Measurements from ENCODE around the gene SAMD13. TPM values are rescaled to one million over a fixed set of nuclear protein-coding genes. Genes with fewer than 3 reads are reported as not detected.

The SAMD13 gene, protein sequence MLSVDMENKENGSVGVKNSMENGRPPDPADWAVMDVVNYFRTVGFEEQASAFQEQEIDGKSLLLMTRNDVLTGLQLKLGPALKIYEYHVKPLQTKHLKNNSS
- total RNA-seq (3.9 and 4.8 TPM in 2 replicates), polyA plus RNA-seq (0.65 and 1.2 TPM in 2 replicates), polyA minus RNA-seq (0.75 and 1.5 TPM in 2 replicates), Bru-seq, nascent RNA (percentile 50 among the genes with signal in this experiment), BruChase-seq, experiment 1, labeled RNA remaining after a 6-hour chase (percentile 36 among the genes with signal in this experiment), BruChase-seq, experiment 2, labeled RNA remaining after a 2-hour chase (percentile 36 among the genes with signal in this experiment)
- polyA plus RNA-seq (2011; cell fraction: cytosol; rRNA removed) = 1.3 TPM in 2 replicates
- 0.74 TPM in 2 replicates for polyA plus RNA-seq (2011; cell fraction: nucleus; rRNA removed)
- 2.1 and 2.4 TPM in 2 replicates for polyA plus RNA-seq (2012)
- not detected for polyA minus RNA-seq (2011; cell fraction: cytosol; rRNA and poly(A)+ RNA removed)
- 1.2 and 2.1 TPM in 2 replicates for polyA minus RNA-seq (2011; cell fraction: nucleus; rRNA and poly(A)+ RNA removed)
- long read RNA-seq, partial matches to known transcripts = 2 of 6 reads
- long read RNA-seq, other reads (novel, unspliced or antisense) = 2 of 6 reads

DNA sequence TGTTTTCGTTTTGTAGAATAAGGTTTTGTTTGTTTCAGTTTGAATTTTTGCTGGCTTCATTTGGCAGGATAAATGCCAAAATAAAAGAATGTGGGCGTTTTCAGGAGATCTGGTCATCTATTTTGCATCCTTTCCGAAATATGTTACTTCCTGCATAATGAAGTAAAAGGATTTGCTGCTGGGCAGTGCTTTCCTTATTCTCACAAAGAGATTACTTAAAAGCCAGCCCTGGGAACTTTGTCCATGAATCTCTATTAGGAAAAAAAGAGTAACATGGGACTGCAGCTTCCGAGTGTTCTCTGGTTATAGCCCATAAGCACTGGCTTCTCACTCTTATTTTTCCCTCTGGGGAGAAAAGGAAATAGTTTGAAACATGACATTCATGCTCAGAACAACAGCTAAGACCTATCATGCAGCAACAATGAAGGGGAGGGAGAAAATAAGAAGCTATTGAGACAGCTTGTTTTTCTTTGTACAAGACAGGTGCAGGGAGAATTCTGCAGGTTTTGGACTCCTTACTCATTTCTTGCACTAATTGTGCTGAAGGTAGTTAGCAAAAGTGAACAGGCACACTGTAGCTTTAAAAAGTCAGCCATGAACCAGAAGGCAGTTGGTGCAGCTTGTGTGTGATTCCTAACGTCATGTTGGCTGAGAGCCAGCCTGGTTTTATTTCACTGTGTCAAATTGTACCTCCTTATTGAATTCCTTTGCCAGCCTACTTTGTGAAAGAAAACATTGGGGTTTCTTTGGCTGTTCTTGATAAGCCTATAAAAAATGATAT, at the start of gene SAMD13:
Gene SAMD13, plus strand, starts transcription at position 705 of the 781 bp plus-strand sequence. CDS start 1,527 bp downstream, outside the sequence.
- Histone ChIP-seq H2AFZ (ENCODE audit: low read depth, low read length) (peak within 1 kb of the TSS; percentile 83), H3K36me3 (ENCODE audit: control insufficient read depth in 2 of 2, extremely low read depth in 1 of 2, insufficient read depth in 2 of 2, low read length in 2 of 2) (no peaks in the 10 kb centered on the region), H3K27me3 (ENCODE audit: control insufficient read depth in 2 of 2, insufficient read depth in 2 of 2, low read length in 2 of 2) (no peaks in the 10 kb centered on the region), H3K4me1 (ENCODE audit: control insufficient read depth, extremely low read depth, insufficient read depth, low read length) (peaks cover 52% of the 10 kb centered on the region), H3K27ac (ENCODE audit: insufficient read depth, low read depth, low read length) (peak within 1 kb of the TSS; percentile 91), H3K4me3 (replicated peaks in 1 of 3; ENCODE audit: insufficient read depth in 1 of 3, low read depth in 1 of 3, low read length in 3 of 3) (peak within 1 kb of the TSS; percentile 39 to 71 (median 70)), H3K9me1 (replicated peaks; ENCODE audit: control insufficient read depth, extremely low read depth, insufficient read depth, low read length) (no peaks in the 10 kb centered on the region), H3K79me2 (ENCODE audit: control insufficient read depth, insufficient read depth, low read length) (no peaks in the 10 kb centered on the region), H3K4me2 (ENCODE audit: insufficient read depth, low read length) (peak within 1 kb of the TSS; percentile 98), H4K20me1 (replicated peaks; ENCODE audit: control insufficient read depth, extremely low read depth, insufficient read depth, low read length) (no peaks in the 10 kb centered on the region), H3K9ac (replicated peaks; ENCODE audit: extremely low read depth, insufficient read depth, low read length) (peak within 1 kb of the TSS; percentile 78), H3K9me3 (replicated peaks; ENCODE audit: control insufficient read depth, insufficient read depth, low read length) (no peaks in the 10 kb centered on the region)
- peak; percentile 44 for FAIRE-seq
- dilution Hi-C loops (cut with MboI; ENCODE audit: extremely low pct_ligation_motif_present, low sequenced_read_pairs) = no loop called here
- TF ChIP-seq POLR2AphosphoS5 (IDR thresholded peaks at IDR 0.05; ENCODE audit: insufficient read depth, low read depth, low read length) (peak; percentile 29), FOS (IDR thresholded peaks at IDR 0.05; ENCODE audit: borderline replicate concordance, insufficient read depth, low read length) (no peak)
- intact Hi-C loops (cut with micrococcal nuclease) = loop anchor here (1.0 to 5.0 kb wide), 3 partner anchors 64 to 390 kb away; partner anchors contain the start of gene SSX2IP
- DNase-seq (ENCODE audit: low read depth, low spot score) = peak; percentile 91
- CTCF ChIA-PET = interaction anchor here (0.8 to 3.3 kb wide), 8 partner anchors 11 to 160 kb away, joined by 3 to 20 read pairs (median 5); partner anchors contain the start of gene PRKACB
- BruUV-seq (replicated peaks) = no TSS peak
- POLR2A ChIA-PET = no interaction called here

DNA sequence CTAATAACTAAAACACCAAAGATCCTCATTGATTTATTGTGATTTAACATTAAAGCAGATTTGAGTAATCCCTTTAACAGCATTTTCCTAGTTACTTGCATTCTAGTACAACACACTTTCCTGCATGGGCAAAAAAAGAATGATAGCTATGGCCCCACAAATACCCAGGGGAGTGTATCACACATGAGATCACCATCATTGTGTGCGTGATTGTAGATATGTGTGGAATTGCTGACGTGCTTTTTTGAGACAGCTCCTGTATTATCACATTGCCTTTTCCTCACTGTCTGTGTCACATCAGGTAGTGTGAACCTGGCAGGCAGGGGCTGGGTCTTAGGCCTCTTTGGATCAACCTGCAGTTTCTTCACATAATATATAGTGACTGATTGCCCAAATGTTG, 48.5 kb upstream of the SAMD13 start:
- peaks cover 14% of the 10 kb centered on the region for H3K4me1 ChIP-seq (ENCODE audit: control insufficient read depth, extremely low read depth, insufficient read depth, low read length)
- H4K20me1 ChIP-seq (replicated peaks; ENCODE audit: control insufficient read depth, extremely low read depth, insufficient read depth, low read length) = no peaks in the 10 kb centered on the region
- no peaks in the 10 kb centered on the region for H3K36me3 ChIP-seq (ENCODE audit: control insufficient read depth in 2 of 2, extremely low read depth in 1 of 2, insufficient read depth in 2 of 2, low read length in 2 of 2)
- no peak overlapping the region for H3K4me3 ChIP-seq (replicated peaks in 1 of 3; ENCODE audit: insufficient read depth in 1 of 3, low read depth in 1 of 3, low read length in 3 of 3)
- DNase-seq (ENCODE audit: low read depth, low spot score) (no peak), FAIRE-seq (no peak)
- no TSS peak for BruUV-seq (replicated peaks)
- no peaks in the 10 kb centered on the region for H3K9me3 ChIP-seq (replicated peaks; ENCODE audit: control insufficient read depth, insufficient read depth, low read length)
- POLR2A ChIA-PET = no interaction called here
- no peak overlapping the region for H3K9ac ChIP-seq (replicated peaks; ENCODE audit: extremely low read depth, insufficient read depth, low read length)
- dilution Hi-C loops (cut with MboI; ENCODE audit: extremely low pct_ligation_motif_present, low sequenced_read_pairs) (no loop called here), intact Hi-C loops (cut with micrococcal nuclease) (no loop called here)
- H3K4me2 ChIP-seq (ENCODE audit: insufficient read depth, low read length) = no peak overlapping the region
- no peak overlapping the region for H3K27ac ChIP-seq (ENCODE audit: insufficient read depth, low read depth, low read length)
- H3K9me1 ChIP-seq (replicated peaks; ENCODE audit: control insufficient read depth, extremely low read depth, insufficient read depth, low read length) = no peaks in the 10 kb centered on the region
- no peaks in the 10 kb centered on the region for H3K79me2 ChIP-seq (ENCODE audit: control insufficient read depth, insufficient read depth, low read length)
- H2AFZ ChIP-seq (ENCODE audit: low read depth, low read length) = no peak overlapping the region
- no peaks in the 10 kb centered on the region for H3K27me3 ChIP-seq (ENCODE audit: control insufficient read depth in 2 of 2, insufficient read depth in 2 of 2, low read length in 2 of 2)
- CTCF ChIA-PET = interaction anchor here (0.9 to 1.3 kb wide), 4 partner anchors 14 to 112 kb away, joined by 3 to 4 read pairs (median 3); no protein-coding TSS in a partner anchor
- TF ChIP-seq POLR2AphosphoS5 (IDR thresholded peaks at IDR 0.05; ENCODE audit: insufficient read depth, low read depth, low read length) (no peak), FOS (IDR thresholded peaks at IDR 0.05; ENCODE audit: borderline replicate concordance, insufficient read depth, low read length) (no peak), EZH2 (IDR thresholded peaks at IDR 0.05; ENCODE audit: borderline replicate concordance, low read depth, low read length, severe bottlenecking) (no peak), GATA2 (IDR thresholded peaks at IDR 0.05; ENCODE audit: insufficient read depth, insufficient read length, low read depth, low read length) (no peak), POLR2A (IDR thresholded peaks at IDR 0.05; ENCODE audit: low read depth, low read length) (no peak), MYC (IDR thresholded peaks at IDR 0.05; ENCODE audit: low read depth, low read length) (no peak), JUN (IDR thresholded peaks at IDR 0.05; ENCODE audit: borderline replicate concordance, insufficient read depth, insufficient read length, low read depth) (no peak)
- TF ChIP-seq, protein P1, sequence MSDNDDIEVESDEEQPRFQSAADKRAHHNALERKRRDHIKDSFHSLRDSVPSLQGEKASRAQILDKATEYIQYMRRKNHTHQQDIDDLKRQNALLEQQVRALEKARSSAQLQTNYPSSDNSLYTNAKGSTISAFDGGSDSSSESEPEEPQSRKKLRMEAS (IDR thresholded peaks at IDR 0.05; ENCODE audit: insufficient read depth, insufficient read length) = no peak
- TF ChIP-seq, protein P2, sequence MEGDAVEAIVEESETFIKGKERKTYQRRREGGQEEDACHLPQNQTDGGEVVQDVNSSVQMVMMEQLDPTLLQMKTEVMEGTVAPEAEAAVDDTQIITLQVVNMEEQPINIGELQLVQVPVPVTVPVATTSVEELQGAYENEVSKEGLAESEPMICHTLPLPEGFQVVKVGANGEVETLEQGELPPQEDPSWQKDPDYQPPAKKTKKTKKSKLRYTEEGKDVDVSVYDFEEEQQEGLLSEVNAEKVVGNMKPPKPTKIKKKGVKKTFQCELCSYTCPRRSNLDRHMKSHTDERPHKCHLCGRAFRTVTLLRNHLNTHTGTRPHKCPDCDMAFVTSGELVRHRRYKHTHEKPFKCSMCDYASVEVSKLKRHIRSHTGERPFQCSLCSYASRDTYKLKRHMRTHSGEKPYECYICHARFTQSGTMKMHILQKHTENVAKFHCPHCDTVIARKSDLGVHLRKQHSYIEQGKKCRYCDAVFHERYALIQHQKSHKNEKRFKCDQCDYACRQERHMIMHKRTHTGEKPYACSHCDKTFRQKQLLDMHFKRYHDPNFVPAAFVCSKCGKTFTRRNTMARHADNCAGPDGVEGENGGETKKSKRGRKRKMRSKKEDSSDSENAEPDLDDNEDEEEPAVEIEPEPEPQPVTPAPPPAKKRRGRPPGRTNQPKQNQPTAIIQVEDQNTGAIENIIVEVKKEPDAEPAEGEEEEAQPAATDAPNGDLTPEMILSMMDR (IDR thresholded peaks at IDR 0.05; ENCODE audit: extremely low read depth in 1 of 2, insufficient read depth in 1 of 2, low read depth in 1 of 2, low read length in 2 of 2) = no peak

Data from endothelial cell of umbilical vein (primary cell).